DMS 273 (cell line): ENCODE results near the gene ELF2.
"Not testable (repeated sequence)": the region's sequence is repeated elsewhere in the genome, so short reads cannot be mapped to it uniquely, and the experiment has no call there.

Experiments
- DNase-seq: peaks from one replicate; lab custom pipeline; 2025; ENCODE audit not compliant: unreplicated experiment; lab: John Stamatoyannopoulos, UW

Gene ELF2

GRCh38 chr4:139177049-139177868 lies at the start of gene ELF2:
Gene ELF2 (minus strand): TSS chr4:139177218. CDS start chr4:139137701, 39,517 bp downstream.
- DNase-seq, result peak; percentile 94

GRCh38 chr4:139223682-139224317 lies 46.8 kb upstream of the ELF2 start:
- DNase-seq, result no peak

GRCh38 chr4:139222215-139222614 lies 45.2 kb upstream of the ELF2 start:
- no peak for DNase-seq

GRCh38 chr4:139221687-139222086 lies 44.7 kb upstream of the ELF2 start:
- DNase-seq, result no peak

- no peak for DNase-seq
Observed at GRCh38 chr4:139219450-139220055, 42.5 kb upstream of the ELF2 start.

GRCh38 chr4:139214039-139214534 lies 37.1 kb upstream of the ELF2 start:
- peak; percentile 88 for DNase-seq

- DNase-seq, result not testable (repeated sequence)
Observed at GRCh38 chr4:139213633-139214032, 36.6 kb upstream of the ELF2 start.

GRCh38 chr4:139212900-139213299 lies 35.9 kb upstream of the ELF2 start:
- no peak for DNase-seq

GRCh38 chr4:139210486-139210885 lies 33.5 kb upstream of the ELF2 start:
- DNase-seq, result no peak

- no peak for DNase-seq
Observed at GRCh38 chr4:139209470-139210063, 32.5 kb upstream of the ELF2 start.

GRCh38 chr4:139208404-139208945 lies 31.5 kb upstream of the ELF2 start:
- DNase-seq, result peak; percentile 6

- DNase-seq, result no peak
Observed at GRCh38 chr4:139207873-139208403, 30.9 kb upstream of the ELF2 start.

GRCh38 chr4:139207247-139207646 lies 30.2 kb upstream of the ELF2 start:
- DNase-seq, result no peak

- no peak for DNase-seq
Observed at GRCh38 chr4:139202991-139203390, 26.0 kb upstream of the ELF2 start.

GRCh38 chr4:139200506-139200905 lies 23.5 kb upstream of the ELF2 start:
- no peak for DNase-seq

GRCh38 chr4:139200102-139200501 lies 23.1 kb upstream of the ELF2 start:
- no peak for DNase-seq

GRCh38 chr4:139197214-139197613 lies 20.2 kb upstream of the ELF2 start:
- DNase-seq, result not testable (repeated sequence)

GRCh38 chr4:139196462-139196861 lies 19.4 kb upstream of the ELF2 start:
- no peak for DNase-seq

- DNase-seq, result peak; percentile 6
Observed at GRCh38 chr4:139191373-139191772, 14.4 kb upstream of the ELF2 start.

- DNase-seq, result no peak
Observed at GRCh38 chr4:139189972-139190371, 13.0 kb upstream of the ELF2 start.

- no peak for DNase-seq
Observed at GRCh38 chr4:139189417-139189749, 12.4 kb upstream of the ELF2 start.
